Gastrocnemius medialis (tissue), 4 donors: ENCODE measurements around the gene CPA4. TPM values are rescaled to one million over a fixed set of nuclear protein-coding genes. Genes with fewer than 3 reads are reported as not detected.

Experiments used
- ATAC-seq, 2 donors: fragments of 150-250 bp; one replicate each; pipeline ENCODE4 v1.9.1; 2016
- DNase-seq, 2 donors: peaks; one replicate each; pipeline ENCODE4 v3.0.0-alpha.2; 2019
- H3K27ac ChIP-seq, 4 donors: fragments of 200-600 bp; sonication (generic); 1 replicate in 1 of 4; 2 replicates in 3 of 4; pipeline ENCODE4 v1.5.1; 2016 to 2018; ENCODE audit warnings: mild to moderate bottlenecking in 2 of 4, moderate library complexity in 1 of 4
- H3K27me3 ChIP-seq, 3 donors: fragments of 200-600 bp; sonication (generic) in 2 of 3; 1 replicate in 1 of 3; 2 replicates in 2 of 3; pipeline versions ENCODE4 v1.5.1 to v1.6.0; 2016 to 2019; ENCODE audit warnings: mild to moderate bottlenecking in 1 of 3, moderate library complexity in 1 of 3
- H3K36me3 ChIP-seq, 2 donors: fragments of 200-600 bp; sonication (generic) in 1 of 2; one replicate each; pipeline ENCODE4 v1.5.1; 2017 to 2018
- H3K4me1 ChIP-seq, 2 donors: fragments of 200-600 bp; sonication (generic) in 1 of 2; one replicate each; pipeline ENCODE4 v1.5.1; 2016 to 2017; ENCODE audit warnings: mild to moderate bottlenecking in 2 of 2
- H3K4me3 ChIP-seq, 4 donors: fragments of 200-600 bp; sonication (generic) in 3 of 4; 1 replicate in 1 of 4; 2 replicates in 3 of 4; pipeline ENCODE4 v1.5.1; 2016 to 2019; ENCODE audit warnings: mild to moderate bottlenecking in 2 of 4
- H3K9me3 ChIP-seq, 3 donors: fragments of 200-600 bp; sonication (generic) in 2 of 3; 1 replicate in 1 of 3; 2 replicates in 2 of 3; pipeline ENCODE4 v1.5.1; 2016 to 2019
- POLR2A ChIP-seq, 2 donors: fragments of 450-650 bp; IDR thresholded peaks; one replicate each; pipeline ENCODE4 v1.6.1; 2017; ENCODE audit warnings: antibody characterized with exemption in 2 of 2, mild to moderate bottlenecking in 2 of 2, moderate library complexity in 2 of 2
- in situ Hi-C, 4 donors: fragments of 200-750 bp; cut with MboI; loops; one replicate each; pipeline versions ENCODE4 v1.15.0 to v1.8.0; 2017; ENCODE audit warnings: low sequenced_read_pairs in 4 of 4
- intact Hi-C: fragments of 100-400 bp; cut with DNase I; formaldehyde crosslinking; loops from one replicate; pipeline ENCODE4 v1.15.1; 2023; ENCODE audit warnings: low total_unique reads
- total RNA-seq, 4 donors: library from RNA; depleted of rRNA; stranded (reverse); fragments of >200 nt; gene quantifications; one replicate each; pipeline versions ENCODE4 v1.1.0 to v1.2.3, GENCODE V29; 2016
- TF ChIP-seq, protein P1 (sequence below), 5 experiments: fragments of 450-650 bp in 3 of 5; fragments of 200-600 bp in 2 of 5; sonication (generic) in 2 of 5; IDR thresholded peaks in 4 of 5; conservative IDR thresholded peaks in 1 of 5; 1 replicate in 4 of 5; 2 replicates in 1 of 5; pipeline ENCODE4 v1.5.1; 2016 to 2019; ENCODE audit warnings: antibody characterized with exemption in 5 of 5, mild to moderate bottlenecking in 3 of 5, moderate library complexity in 3 of 5

The CPA4 gene
- total RNA-seq, 4 donors from 2014 or later: not detected

DNA sequence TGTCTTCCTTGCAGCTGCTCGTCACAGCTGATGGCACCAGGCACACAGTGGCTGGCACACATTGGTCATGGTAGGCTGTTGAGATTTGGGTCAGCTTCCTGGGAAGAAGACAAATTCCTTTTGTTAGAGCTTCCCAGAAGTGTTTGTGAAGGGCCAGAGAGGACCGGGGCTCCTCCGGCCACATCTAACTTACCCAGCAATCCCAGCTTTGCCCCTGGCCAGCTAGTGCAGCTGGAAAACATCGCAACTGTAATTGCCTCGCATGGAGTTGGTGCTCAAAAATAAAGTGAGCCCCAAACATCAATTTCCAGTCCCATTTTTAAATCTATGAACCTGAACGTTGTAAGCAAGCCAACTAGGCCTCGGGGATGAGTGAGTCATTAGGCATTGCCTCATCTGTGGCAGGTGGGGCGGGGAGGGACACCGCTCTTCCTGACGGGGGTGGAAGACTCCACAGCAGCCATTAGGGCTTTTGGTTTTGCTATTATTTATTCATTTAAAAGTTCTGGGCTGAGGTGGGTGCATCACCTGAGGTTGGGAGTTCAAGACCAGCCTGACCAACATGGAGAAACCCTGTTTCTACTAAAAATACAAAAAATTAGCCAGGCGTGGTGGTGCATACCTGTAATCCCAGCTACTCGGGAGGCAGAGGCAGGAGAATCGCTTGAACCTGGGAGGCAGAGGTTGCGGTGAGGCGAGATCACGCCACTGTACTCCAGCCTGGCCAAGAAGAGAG is 64.1 kb downstream of the CPA4 start:
- in situ Hi-C loops (no loop called here), intact Hi-C loops (no loop called here)
- H3K36me3 ChIP-seq: no peaks in the 10 kb centered on the region
- H3K4me1 ChIP-seq: peaks cover 12 to 25% of the 10 kb centered on the region in 2 donors
- ATAC-seq: peak; percentile 82 to 89
- no peak overlapping the region for H3K4me3 ChIP-seq
- peaks cover 0 to 3% (median 0%) of the 10 kb centered on the region in 3 donors for H3K9me3 ChIP-seq
- DNase-seq: peak; percentile 63 to 78
- H3K27me3 ChIP-seq: no peaks in the 10 kb centered on the region
- TF ChIP-seq, protein P1, sequence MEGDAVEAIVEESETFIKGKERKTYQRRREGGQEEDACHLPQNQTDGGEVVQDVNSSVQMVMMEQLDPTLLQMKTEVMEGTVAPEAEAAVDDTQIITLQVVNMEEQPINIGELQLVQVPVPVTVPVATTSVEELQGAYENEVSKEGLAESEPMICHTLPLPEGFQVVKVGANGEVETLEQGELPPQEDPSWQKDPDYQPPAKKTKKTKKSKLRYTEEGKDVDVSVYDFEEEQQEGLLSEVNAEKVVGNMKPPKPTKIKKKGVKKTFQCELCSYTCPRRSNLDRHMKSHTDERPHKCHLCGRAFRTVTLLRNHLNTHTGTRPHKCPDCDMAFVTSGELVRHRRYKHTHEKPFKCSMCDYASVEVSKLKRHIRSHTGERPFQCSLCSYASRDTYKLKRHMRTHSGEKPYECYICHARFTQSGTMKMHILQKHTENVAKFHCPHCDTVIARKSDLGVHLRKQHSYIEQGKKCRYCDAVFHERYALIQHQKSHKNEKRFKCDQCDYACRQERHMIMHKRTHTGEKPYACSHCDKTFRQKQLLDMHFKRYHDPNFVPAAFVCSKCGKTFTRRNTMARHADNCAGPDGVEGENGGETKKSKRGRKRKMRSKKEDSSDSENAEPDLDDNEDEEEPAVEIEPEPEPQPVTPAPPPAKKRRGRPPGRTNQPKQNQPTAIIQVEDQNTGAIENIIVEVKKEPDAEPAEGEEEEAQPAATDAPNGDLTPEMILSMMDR (IDR thresholded peaks at IDR 0.05 in 4 of 5, conservative IDR thresholded peaks at IDR 0.05 in 1 of 5): no peak
- no peak for TF ChIP-seq POLR2A (IDR thresholded peaks at IDR 0.05)
- H3K27ac ChIP-seq: peak overlapping the region; percentile 63 to 80 (median 72)

DNA sequence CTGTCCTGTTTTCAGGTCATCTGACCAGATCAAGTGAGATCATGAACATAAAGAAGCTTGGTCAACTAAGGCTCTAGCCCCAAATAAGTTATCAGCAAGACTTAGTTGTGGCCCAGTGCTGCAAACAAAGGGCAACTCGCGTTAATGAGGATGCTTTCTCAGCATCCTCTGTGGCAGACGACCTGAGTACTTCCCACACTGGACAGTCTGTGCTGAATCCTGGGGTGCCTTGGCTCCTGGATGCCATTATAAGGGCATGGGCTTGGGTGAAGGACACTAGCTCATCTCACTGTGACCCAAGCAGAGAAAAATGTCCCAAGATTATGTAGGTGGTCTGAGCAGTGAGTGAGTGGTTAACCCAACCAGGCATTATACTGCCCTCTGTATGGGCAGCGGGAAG is 65.5 kb downstream of the CPA4 start:
- Histone ChIP-seq H3K27me3 (no peaks in the 10 kb centered on the region), H3K4me1 (peaks cover 12 to 27% of the 10 kb centered on the region in 2 donors), H3K9me3 (peaks cover 0 to 3% (median 0%) of the 10 kb centered on the region in 3 donors), H3K36me3 (no peaks in the 10 kb centered on the region), H3K4me3 (no peak overlapping the region), H3K27ac (no peak overlapping the region)
- TF ChIP-seq, protein P1 (IDR thresholded peaks at IDR 0.05 in 4 of 5, conservative IDR thresholded peaks at IDR 0.05 in 1 of 5): no peak
- no peak for TF ChIP-seq POLR2A (IDR thresholded peaks at IDR 0.05)
- DNase-seq (no peak), ATAC-seq (no peak)
- intact Hi-C loops: no loop called here
- in situ Hi-C loops: no loop called here

- Histone ChIP-seq H3K9me3 (peaks cover 0 to 3% (median 0%) of the 10 kb centered on the region in 3 donors), H3K27ac (no peak overlapping the region), H3K4me1 (peaks cover 16 to 36% of the 10 kb centered on the region in 2 donors), H3K27me3 (no peaks in the 10 kb centered on the region), H3K4me3 (no peak overlapping the region), H3K36me3 (no peaks in the 10 kb centered on the region)
- TF ChIP-seq POLR2A (IDR thresholded peaks at IDR 0.05): no peak
- TF ChIP-seq, protein P1 (IDR thresholded peaks at IDR 0.05 in 4 of 5, conservative IDR thresholded peaks at IDR 0.05 in 1 of 5): no peak
- in situ Hi-C loops: no loop called here
- DNase-seq: no peak
- intact Hi-C loops: no loop called here
- ATAC-seq: no peak
Observed at GRCh38 chr7:130359276-130359857, 66.4 kb downstream of the CPA4 start.

DNA sequence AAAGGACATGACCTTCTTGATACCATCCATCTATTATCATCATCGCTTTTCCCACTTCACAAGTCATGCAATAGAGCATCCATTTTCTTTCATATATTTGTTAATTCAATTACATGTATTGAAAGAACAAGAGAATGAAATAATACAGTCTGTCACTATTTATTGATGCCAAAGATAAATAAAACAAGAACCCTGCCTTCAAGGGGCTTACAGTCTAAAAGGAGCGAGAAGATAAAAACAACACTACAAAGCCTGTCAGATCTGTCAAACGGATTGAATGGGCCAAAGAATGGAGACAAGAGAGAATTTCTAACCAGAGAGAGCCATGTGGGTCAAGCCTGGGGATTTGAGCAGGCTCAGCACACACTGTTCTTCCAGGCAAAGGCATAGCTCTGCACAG is 67.6 kb downstream of the CPA4 start:
- in situ Hi-C loops: no loop called here
- no peak overlapping the region for H3K27ac ChIP-seq
- TF ChIP-seq POLR2A (IDR thresholded peaks at IDR 0.05): no peak
- TF ChIP-seq, protein P1 (IDR thresholded peaks at IDR 0.05 in 4 of 5, conservative IDR thresholded peaks at IDR 0.05 in 1 of 5): no peak
- H3K27me3 ChIP-seq: no peaks in the 10 kb centered on the region
- ATAC-seq: no peak
- H3K4me1 ChIP-seq: peaks cover 27 to 47% of the 10 kb centered on the region in 2 donors
- intact Hi-C loops: no loop called here
- H3K4me3 ChIP-seq: no peak overlapping the region
- H3K36me3 ChIP-seq: no peaks in the 10 kb centered on the region
- no peak for DNase-seq
- peaks cover 0 to 3% (median 0%) of the 10 kb centered on the region in 3 donors for H3K9me3 ChIP-seq
